Activated B cell treated with CpG ODN at 0.5 μM for 24 hours (primary cell): ENCODE measurements around the gene KCNQ2. TPM values are rescaled to one million over a fixed set of nuclear protein-coding genes. Genes with fewer than 3 reads are reported as not detected.

ENCODE experiments used
- ATAC-seq: fragments of 200-7000 bp; cut with Tn5 transposase; one replicate; pipeline ENCODE4 v1.10.0; 2021; ENCODE audit warnings: low read depth, mild to moderate bottlenecking, moderate library complexity
- CTCF ChIA-PET: fragments of 350-600 bp; sonication (Branson Sonifier 250); formaldehyde crosslinking; loops from one replicate; lab custom pipeline; 2021; ENCODE audit warnings: antibody characterized with exemption; lab: Charles Lee
- POLR2A ChIA-PET: fragments of 350-600 bp; sonication (Branson Sonifier 250); formaldehyde crosslinking; loops from one replicate; lab custom pipeline; 2021; ENCODE audit warnings: antibody characterized with exemption; lab: Charles Lee
- DNase-seq: peaks from one replicate; pipeline ENCODE4 v3.0.0; 2022
- H3K27ac Mint-ChIP-seq: one replicate; pipeline ENCODE4 v1.8.0; 2020; ENCODE audit warnings: mixed read lengths
- H3K27me3 Mint-ChIP-seq: one replicate; pipeline ENCODE4 v1.8.0; 2021; ENCODE audit warnings: mixed read lengths
- H3K36me3 Mint-ChIP-seq: one replicate; pipeline ENCODE4 v1.8.0; 2021; ENCODE audit warnings: low read depth, mixed read lengths
- H3K4me1 Mint-ChIP-seq: one replicate; pipeline ENCODE4 v1.8.0; 2021; ENCODE audit warnings: mixed read lengths
- H3K4me3 Mint-ChIP-seq: one replicate; pipeline ENCODE4 v1.8.0; 2020; ENCODE audit warnings: mild to moderate bottlenecking, mixed read lengths
- H3K9me3 Mint-ChIP-seq: one replicate; pipeline ENCODE4 v1.8.0; 2020; ENCODE audit warnings: mixed read lengths
- CTCF ChIP-seq: fragments of 200-600 bp; IDR thresholded peaks from one replicate; pipeline ENCODE4 v1.8.0; 2022; ENCODE audit warnings: antibody characterized with exemption, mild to moderate bottlenecking
- intact Hi-C: fragments of 100-400 bp; cut with micrococcal nuclease; formaldehyde crosslinking; loops from one replicate; pipeline ENCODE4 v1.15.1; 2024
- total RNA-seq: library from RNA; stranded (reverse); gene quantifications from 2 replicates; pipeline ENCODE4 v1.2.3, GENCODE V29; 2022

The KCNQ2 gene
- total RNA-seq, 1 donor from 2014 or later: not detected

DNA sequence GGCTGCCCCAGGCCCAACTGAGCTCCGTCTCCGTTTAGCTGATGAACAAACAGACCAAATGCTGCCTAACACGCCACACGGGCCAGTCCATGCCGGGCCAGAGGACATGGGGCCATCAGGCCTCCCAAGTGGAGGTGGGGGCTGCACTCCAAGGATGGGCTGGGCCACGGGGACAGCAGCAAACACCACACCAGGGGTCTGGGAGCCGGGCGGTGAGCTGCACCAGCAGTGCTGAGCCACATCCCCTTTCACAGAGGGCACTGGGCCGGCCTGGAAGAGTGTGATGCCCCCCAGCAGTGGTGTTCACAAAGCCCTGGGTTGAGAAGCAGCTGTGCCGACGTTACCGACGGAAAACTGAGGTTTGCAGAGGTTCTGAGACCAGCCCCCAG is 2.7 kb downstream of the KCNQ2 start:
- Mint-ChIP-seq H3K27me3 (peaks cover 33% of the 10 kb centered on the region), H3K4me1 (peaks cover 8% of the 10 kb centered on the region), H3K27ac (no peak overlapping the region), H3K36me3 (no peaks in the 10 kb centered on the region), H3K9me3 (no peaks in the 10 kb centered on the region), H3K4me3 (no peak overlapping the region)
- ATAC-seq (no peak), DNase-seq (no peak)
- CTCF ChIA-PET: no interaction called here
- intact Hi-C loops: no loop called here
- POLR2A ChIA-PET: no interaction called here
- TF ChIP-seq CTCF: no peak

GRCh38 chr20:63469019-63469712 is 3.3 kb downstream of the KCNQ2 start:
- TF ChIP-seq CTCF: no peak
- H3K27me3 Mint-ChIP-seq: peaks cover 33% of the 10 kb centered on the region
- ATAC-seq (no peak), DNase-seq (no peak)
- intact Hi-C loops: no loop called here
- peaks cover 5% of the 10 kb centered on the region for H3K4me1 Mint-ChIP-seq
- no peaks in the 10 kb centered on the region for H3K36me3 Mint-ChIP-seq
- no peaks in the 10 kb centered on the region for H3K9me3 Mint-ChIP-seq
- ChIA-PET CTCF (no interaction called here), POLR2A (no interaction called here)
- no peak overlapping the region for H3K27ac Mint-ChIP-seq
- H3K4me3 Mint-ChIP-seq: no peak overlapping the region

DNA sequence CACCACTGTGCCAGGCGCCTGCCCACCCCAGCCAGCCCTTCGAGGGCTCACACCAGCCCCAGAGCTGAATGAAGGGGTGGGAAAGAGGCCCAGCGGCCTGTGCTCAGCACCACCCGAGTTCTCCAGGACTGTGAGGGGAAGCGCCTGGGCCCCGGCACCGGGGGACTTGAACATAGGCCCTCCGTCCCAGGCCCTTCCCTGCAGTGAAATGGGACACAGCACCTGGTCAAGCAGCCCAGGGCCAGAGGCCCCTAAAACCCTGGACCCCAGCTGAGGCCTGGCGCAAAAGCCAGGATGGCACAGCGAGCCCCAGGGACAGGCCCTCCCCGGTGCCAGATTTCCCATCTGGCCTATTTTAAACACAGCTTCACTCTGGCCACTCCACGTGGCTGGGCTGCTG is 4.0 kb downstream of the KCNQ2 start:
- no peak for ATAC-seq
- intact Hi-C loops: no loop called here
- Mint-ChIP-seq H3K27ac (no peak overlapping the region), H3K36me3 (no peaks in the 10 kb centered on the region), H3K4me3 (no peak overlapping the region), H3K27me3 (peaks cover 33% of the 10 kb centered on the region), H3K4me1 (no peaks in the 10 kb centered on the region), H3K9me3 (no peaks in the 10 kb centered on the region)
- DNase-seq: no peak
- POLR2A ChIA-PET: no interaction called here
- no peak for TF ChIP-seq CTCF
- CTCF ChIA-PET: no interaction called here

GRCh38 chr20:63467294-63468083 is 5.0 kb downstream of the KCNQ2 start:
- ChIA-PET POLR2A (interaction anchor here (0.6 kb wide), 1 partner anchor 1081 kb away, joined by 3 read pairs; the partner anchor contains the start of gene RPS21), CTCF (no interaction called here)
- Mint-ChIP-seq H3K4me1 (no peaks in the 10 kb centered on the region), H3K9me3 (no peaks in the 10 kb centered on the region), H3K27me3 (peaks cover 41% of the 10 kb centered on the region), H3K4me3 (no peak overlapping the region), H3K36me3 (no peaks in the 10 kb centered on the region), H3K27ac (no peak overlapping the region)
- ATAC-seq (no peak), DNase-seq (no peak)
- intact Hi-C loops: no loop called here
- TF ChIP-seq CTCF: no peak

- CTCF ChIA-PET: no interaction called here
- POLR2A ChIA-PET: interaction anchor here (0.6 kb wide), 1 partner anchor 1080 kb away, joined by 3 read pairs; the partner anchor contains the start of gene RPS21
- intact Hi-C loops: no loop called here
- ATAC-seq (no peak), DNase-seq (no peak)
- no peak for TF ChIP-seq CTCF
- no peak overlapping the region for H3K27ac Mint-ChIP-seq
- H3K4me1 Mint-ChIP-seq: no peaks in the 10 kb centered on the region
- peaks cover 42% of the 10 kb centered on the region for H3K27me3 Mint-ChIP-seq
- no peaks in the 10 kb centered on the region for H3K36me3 Mint-ChIP-seq
- no peaks in the 10 kb centered on the region for H3K9me3 Mint-ChIP-seq
- H3K4me3 Mint-ChIP-seq: no peak overlapping the region
Observed at GRCh38 chr20:63466861-63467260, 5.6 kb downstream of the KCNQ2 start.
